ENCODE measurements around the gene LHPP.

DNA sequence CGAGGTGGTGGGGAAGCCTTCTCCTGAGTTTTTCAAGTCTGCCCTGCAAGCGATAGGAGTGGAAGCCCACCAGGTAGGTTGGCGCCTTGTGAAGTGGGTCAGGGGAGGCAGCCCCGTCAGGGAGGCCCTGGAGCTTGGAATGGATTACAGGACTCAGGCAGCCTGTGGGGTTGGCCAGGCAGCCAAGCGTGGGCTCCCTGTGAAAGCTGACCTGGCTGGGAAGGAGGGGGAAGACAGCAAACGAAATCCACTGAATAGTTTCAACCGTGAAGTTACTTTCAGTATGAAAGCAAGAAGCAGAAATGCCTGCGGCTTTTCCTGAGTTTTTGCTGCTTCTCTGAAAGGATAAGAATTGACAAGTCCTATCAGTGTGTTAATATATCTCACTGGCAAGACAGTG lies 36.4 kb downstream of the LHPP start:
- no peak for TF ChIP-seq CTCF (IDR thresholded peaks at IDR 0.05 in 8 of 11, conservative IDR thresholded peaks at IDR 0.05 in 3 of 11)
- no peak for TF ChIP-seq POLR2AphosphoS5 (IDR thresholded peaks at IDR 0.05)

Measured in spleen (tissue), 7 donors.